Activated CD4-positive, alpha-beta memory T cell treated with anti-CD3 and anti-CD28 coated beads for 36 hours (primary cell): ENCODE data around the gene CFAP74. TPM values are rescaled to one million over a fixed set of nuclear protein-coding genes. Genes with fewer than 3 reads are reported as not detected.

Source experiments
- CTCF ChIA-PET: fragments of 350-600 bp; sonication (Branson Sonifier 250); formaldehyde crosslinking; loops from one replicate; lab custom pipeline; 2021; ENCODE audit warnings: antibody characterized with exemption, inconsistent platforms; lab: Charles Lee
- POLR2A ChIA-PET: fragments of 350-600 bp; sonication (Branson Sonifier 250); formaldehyde crosslinking; loops from one replicate; lab custom pipeline; 2021; ENCODE audit warnings: antibody characterized with exemption; lab: Charles Lee
- DNase-seq: peaks from one replicate; pipeline ENCODE4 v3.0.0-alpha.2; 2020
- H3K27ac Mint-ChIP-seq: one replicate; pipeline ENCODE4 v1.8.0; 2021; ENCODE audit warnings: mixed read lengths
- H3K27me3 Mint-ChIP-seq: one replicate; pipeline ENCODE4 v1.8.0; 2021; ENCODE audit warnings: mixed read lengths
- H3K36me3 Mint-ChIP-seq: one replicate; pipeline ENCODE4 v1.8.0; 2021; ENCODE audit warnings: mixed read lengths
- H3K4me1 Mint-ChIP-seq: one replicate; pipeline ENCODE4 v1.8.0; 2021; ENCODE audit warnings: low read depth, mixed read lengths
- H3K4me3 Mint-ChIP-seq: one replicate; pipeline ENCODE4 v1.8.0; 2021; ENCODE audit warnings: mild to moderate bottlenecking, mixed read lengths
- H3K9me3 Mint-ChIP-seq: one replicate; pipeline ENCODE4 v1.8.0; 2021; ENCODE audit warnings: mixed read lengths
- intact Hi-C: fragments of 100-400 bp; cut with micrococcal nuclease; formaldehyde crosslinking; loops from one replicate; pipeline ENCODE4 v1.15.1; 2023
- total RNA-seq, 2 experiments: library from RNA; stranded (reverse); gene quantifications; one replicate each; pipeline ENCODE4 v1.2.3, GENCODE V29; 2021

The CFAP74 gene
- total RNA-seq, 2 experiments from 2014 or later, result not detected

GRCh38 chr1:1978108-1978507, 25.5 kb downstream of the CFAP74 start:
- DNase-seq, result no peak
- Mint-ChIP-seq H3K9me3 (no peaks in the 10 kb centered on the region), H3K4me3 (no peak overlapping the region), H3K27me3 (peaks cover 2% of the 10 kb centered on the region), H3K4me1 (no peaks in the 10 kb centered on the region), H3K27ac (no peak overlapping the region), H3K36me3 (no peaks in the 10 kb centered on the region)
- POLR2A ChIA-PET, result no interaction called here
- CTCF ChIA-PET, result no interaction called here
- intact Hi-C loops, result no loop called here

- CTCF ChIA-PET, result no interaction called here
- no peak for DNase-seq
- Mint-ChIP-seq H3K4me1 (no peaks in the 10 kb centered on the region), H3K9me3 (peaks cover 3% of the 10 kb centered on the region), H3K4me3 (no peak overlapping the region), H3K27me3 (peaks cover 2% of the 10 kb centered on the region), H3K27ac (no peak overlapping the region), H3K36me3 (no peaks in the 10 kb centered on the region)
- POLR2A ChIA-PET, result no interaction called here
- intact Hi-C loops, result no loop called here
Measured at GRCh38 chr1:1976031-1976430, 27.6 kb downstream of the CFAP74 start.

- POLR2A ChIA-PET, result no interaction called here
- Mint-ChIP-seq H3K4me1 (no peaks in the 10 kb centered on the region), H3K4me3 (no peak overlapping the region), H3K36me3 (no peaks in the 10 kb centered on the region), H3K27me3 (peaks cover 2% of the 10 kb centered on the region), H3K27ac (no peak overlapping the region), H3K9me3 (peaks cover 7% of the 10 kb centered on the region)
- no peak for DNase-seq
- CTCF ChIA-PET, result no interaction called here
- intact Hi-C loops, result no loop called here
Measured at GRCh38 chr1:1975535-1975934, 28.1 kb downstream of the CFAP74 start.

GRCh38 chr1:1974834-1975233, 28.8 kb downstream of the CFAP74 start:
- Mint-ChIP-seq H3K9me3 (peaks cover 7% of the 10 kb centered on the region), H3K4me1 (no peaks in the 10 kb centered on the region), H3K36me3 (no peaks in the 10 kb centered on the region), H3K4me3 (no peak overlapping the region), H3K27me3 (peaks cover 2% of the 10 kb centered on the region), H3K27ac (no peak overlapping the region)
- intact Hi-C loops, result no loop called here
- ChIA-PET POLR2A (no interaction called here), CTCF (no interaction called here)
- no peak for DNase-seq

- CTCF ChIA-PET, result no interaction called here
Measured at GRCh38 chr1:1973716-1974642, 29.6 kb downstream of the CFAP74 start.

GRCh38 chr1:1972976-1973715, 30.4 kb downstream of the CFAP74 start:
- POLR2A ChIA-PET, result no interaction called here
- no peak for DNase-seq
- intact Hi-C loops, result no loop called here

More at GRCh38 chr1:1973716-1974642, 29.6 kb downstream of the CFAP74 start:
- Mint-ChIP-seq H3K27ac (no peak overlapping the region), H3K4me3 (no peak overlapping the region), H3K9me3 (peaks cover 7% of the 10 kb centered on the region), H3K4me1 (no peaks in the 10 kb centered on the region), H3K27me3 (peaks cover 2% of the 10 kb centered on the region), H3K36me3 (no peaks in the 10 kb centered on the region)
- POLR2A ChIA-PET, result no interaction called here
- no peak for DNase-seq
- intact Hi-C loops, result no loop called here

GRCh38 chr1:1971688-1972087, 31.9 kb downstream of the CFAP74 start:
- intact Hi-C loops, result no loop called here
- POLR2A ChIA-PET, result no interaction called here
- H3K27ac Mint-ChIP-seq, result no peak overlapping the region
- no peak overlapping the region for H3K4me3 Mint-ChIP-seq
- H3K27me3 Mint-ChIP-seq, result peaks cover 2% of the 10 kb centered on the region
- H3K36me3 Mint-ChIP-seq, result no peaks in the 10 kb centered on the region
- H3K9me3 Mint-ChIP-seq, result peaks cover 7% of the 10 kb centered on the region
- no peaks in the 10 kb centered on the region for H3K4me1 Mint-ChIP-seq
- CTCF ChIA-PET, result no interaction called here
- DNase-seq, result no peak

More at GRCh38 chr1:1972976-1973715, 30.4 kb downstream of the CFAP74 start:
- Mint-ChIP-seq H3K27me3 (peaks cover 2% of the 10 kb centered on the region), H3K36me3 (no peaks in the 10 kb centered on the region), H3K9me3 (peaks cover 7% of the 10 kb centered on the region), H3K4me1 (no peaks in the 10 kb centered on the region), H3K4me3 (no peak overlapping the region), H3K27ac (no peak overlapping the region)
- CTCF ChIA-PET, result no interaction called here

- Mint-ChIP-seq H3K4me1 (no peaks in the 10 kb centered on the region), H3K27me3 (no peaks in the 10 kb centered on the region), H3K27ac (no peak overlapping the region), H3K9me3 (peaks cover 7% of the 10 kb centered on the region), H3K36me3 (no peaks in the 10 kb centered on the region), H3K4me3 (no peak overlapping the region)
- no peak for DNase-seq
- ChIA-PET POLR2A (no interaction called here), CTCF (no interaction called here)
- intact Hi-C loops, result no loop called here
Measured at GRCh38 chr1:1971017-1971416, 32.6 kb downstream of the CFAP74 start.

GRCh38 chr1:1969953-1970716, 33.5 kb downstream of the CFAP74 start:
- Mint-ChIP-seq H3K36me3 (no peaks in the 10 kb centered on the region), H3K27me3 (no peaks in the 10 kb centered on the region), H3K9me3 (peaks cover 7% of the 10 kb centered on the region), H3K27ac (no peak overlapping the region), H3K4me1 (no peaks in the 10 kb centered on the region), H3K4me3 (no peak overlapping the region)
- DNase-seq, result no peak
- intact Hi-C loops, result no loop called here
- ChIA-PET POLR2A (no interaction called here), CTCF (interaction anchor here (1.3 kb wide), 1 partner anchor 9 kb away, joined by 3 read pairs; no protein-coding TSS in a partner anchor)

- no peak for DNase-seq
Measured at GRCh38 chr1:1969505-1969900, 34.1 kb downstream of the CFAP74 start.

GRCh38 chr1:1968767-1969504, 34.6 kb downstream of the CFAP74 start:
- Mint-ChIP-seq H3K4me1 (no peaks in the 10 kb centered on the region), H3K27me3 (no peaks in the 10 kb centered on the region), H3K4me3 (no peak overlapping the region), H3K36me3 (no peaks in the 10 kb centered on the region), H3K27ac (no peak overlapping the region), H3K9me3 (peaks cover 7% of the 10 kb centered on the region)
- POLR2A ChIA-PET, result no interaction called here
- intact Hi-C loops, result no loop called here
- no peak for DNase-seq
- CTCF ChIA-PET, result interaction anchor here (1.3 kb wide), 1 partner anchor 8 kb away, joined by 3 read pairs; no protein-coding TSS in a partner anchor

More at GRCh38 chr1:1969505-1969900, 34.1 kb downstream of the CFAP74 start:
- Mint-ChIP-seq H3K27ac (no peak overlapping the region), H3K9me3 (peaks cover 7% of the 10 kb centered on the region), H3K4me3 (no peak overlapping the region), H3K36me3 (no peaks in the 10 kb centered on the region), H3K4me1 (no peaks in the 10 kb centered on the region), H3K27me3 (no peaks in the 10 kb centered on the region)
- intact Hi-C loops, result no loop called here
- ChIA-PET POLR2A (no interaction called here), CTCF (interaction anchor here (1.3 kb wide), 1 partner anchor 9 kb away, joined by 3 read pairs; no protein-coding TSS in a partner anchor)
